Progenitor cell of endocrine pancreas (in vitro differentiated cells): ENCODE data around the gene TRAF4. TPM values are rescaled to one million over a fixed set of nuclear protein-coding genes. Genes with fewer than 3 reads are reported as not detected.

Experiments used
- DNase-seq: peaks from one replicate; pipeline ENCODE4 v3.0.0; 2021; ENCODE audit warnings: low spot score; ENCODE audit not compliant: unreplicated experiment
- H3K27ac Mint-ChIP-seq: 2 replicates; pipeline ENCODE4 v1.8.0; 2021; ENCODE audit warnings: mild to moderate bottlenecking, moderate library complexity, mixed read lengths
- H3K27me3 Mint-ChIP-seq: 2 replicates; pipeline ENCODE4 v1.8.0; 2021; ENCODE audit warnings: mixed read lengths
- H3K36me3 Mint-ChIP-seq: 2 replicates; pipeline ENCODE4 v1.8.0; 2022; ENCODE audit warnings: mixed read lengths; ENCODE audit not compliant: insufficient read depth
- H3K4me1 Mint-ChIP-seq: 2 replicates; pipeline ENCODE4 v1.8.0; 2021; ENCODE audit warnings: low read depth, mixed read lengths
- H3K4me3 Mint-ChIP-seq: 2 replicates; pipeline ENCODE4 v1.8.0; 2021; ENCODE audit warnings: low read depth, mild to moderate bottlenecking, moderate library complexity, mixed read lengths
- H3K9me3 Mint-ChIP-seq: 2 replicates; pipeline ENCODE4 v1.8.0; 2021; ENCODE audit warnings: low read depth, mixed read lengths
- CTCF ChIP-seq: fragments of 200-600 bp; sonication (generic); IDR thresholded peaks from one replicate; pipeline ENCODE4 v1.5.0; 2021; ENCODE audit warnings: antibody characterized with exemption, mild to moderate bottlenecking; ENCODE audit not compliant: unreplicated experiment
- total RNA-seq: library from RNA; stranded (reverse); gene quantifications from 2 replicates; pipeline ENCODE4 v1.2.1, GENCODE V29; 2021

TRAF4 gene
- total RNA-seq, 1 donor from 2014 or later: 260 TPM

GRCh38 chr17:28749516-28750177 lies 5.8 kb downstream of the TRAF4 start:
- no peak for DNase-seq
- H3K4me1 Mint-ChIP-seq: peaks cover 25% of the 10 kb centered on the region
- H3K27ac Mint-ChIP-seq: peak overlapping the region; percentile 99
- no peak overlapping the region for H3K4me3 Mint-ChIP-seq
- no peak for TF ChIP-seq CTCF
- no peaks in the 10 kb centered on the region for H3K27me3 Mint-ChIP-seq
- H3K9me3 Mint-ChIP-seq: no peaks in the 10 kb centered on the region
- peaks cover 11% of the 10 kb centered on the region for H3K36me3 Mint-ChIP-seq

- peak; percentile 88 for DNase-seq
- peak; percentile 99 for TF ChIP-seq CTCF
- Mint-ChIP-seq H3K36me3 (peaks cover 11% of the 10 kb centered on the region), H3K4me1 (peaks cover 25% of the 10 kb centered on the region), H3K27me3 (no peaks in the 10 kb centered on the region), H3K4me3 (no peak overlapping the region), H3K9me3 (no peaks in the 10 kb centered on the region), H3K27ac (peak overlapping the region; percentile 91)
Observed at GRCh38 chr17:28750178-28751047, 6.6 kb downstream of the TRAF4 start.

- DNase-seq: no peak
- Mint-ChIP-seq H3K4me3 (no peak overlapping the region), H3K36me3 (peaks cover 12% of the 10 kb centered on the region), H3K27me3 (no peaks in the 10 kb centered on the region), H3K9me3 (no peaks in the 10 kb centered on the region), H3K4me1 (peaks cover 16% of the 10 kb centered on the region), H3K27ac (peak overlapping the region; percentile 86)
- no peak for TF ChIP-seq CTCF
Observed at GRCh38 chr17:28751600-28752366, 8.0 kb downstream of the TRAF4 start.

GRCh38 chr17:28755486-28755885 lies 11.7 kb downstream of the TRAF4 start:
- no peak for DNase-seq
- Mint-ChIP-seq H3K27me3 (no peaks in the 10 kb centered on the region), H3K9me3 (no peaks in the 10 kb centered on the region), H3K36me3 (peaks cover 12% of the 10 kb centered on the region), H3K4me3 (no peak overlapping the region), H3K27ac (no peak overlapping the region), H3K4me1 (no peaks in the 10 kb centered on the region)
- no peak for TF ChIP-seq CTCF

- no peak for DNase-seq
- no peak overlapping the region for H3K27ac Mint-ChIP-seq
- peaks cover 14% of the 10 kb centered on the region for H3K36me3 Mint-ChIP-seq
- TF ChIP-seq CTCF: no peak
- H3K4me3 Mint-ChIP-seq: no peak overlapping the region
- no peaks in the 10 kb centered on the region for H3K9me3 Mint-ChIP-seq
- H3K4me1 Mint-ChIP-seq: no peaks in the 10 kb centered on the region
- no peaks in the 10 kb centered on the region for H3K27me3 Mint-ChIP-seq
Observed at GRCh38 chr17:28756049-28756804, 12.4 kb downstream of the TRAF4 start.
